Muscle of leg (tissue), 11 donors: ENCODE data around the gene CERS6. TPM values are rescaled to one million over a fixed set of nuclear protein-coding genes. Genes with fewer than 3 reads are reported as not detected.

Source experiments
- DNase-seq: peaks from one replicate; pipeline ENCODE4 v3.0.0; 2013
- H3K27ac ChIP-seq: one replicate; pipeline ENCODE4 v1.5.1; 2013; ENCODE audit warnings: mild to moderate bottlenecking, low read length, control low read depth
- H3K27me3 ChIP-seq: one replicate; pipeline ENCODE4 v1.6.1; 2013; ENCODE audit warnings: low read length; ENCODE audit not compliant: control insufficient read depth, insufficient read depth
- H3K36me3 ChIP-seq: one replicate; pipeline ENCODE4 v1.6.1; 2013; ENCODE audit warnings: low read length; ENCODE audit not compliant: control insufficient read depth, insufficient read depth
- H3K4me1 ChIP-seq: one replicate; pipeline ENCODE4 v1.6.1; 2013; ENCODE audit warnings: low read length; ENCODE audit not compliant: control insufficient read depth, insufficient read depth
- H3K4me3 ChIP-seq: one replicate; pipeline ENCODE4 v1.5.1; 2013; ENCODE audit warnings: low read length, control low read depth
- H3K9me3 ChIP-seq: replicated peaks from 2 replicates; pipeline ENCODE4 v1.6.1; 2013; ENCODE audit warnings: low read depth, low read length; ENCODE audit not compliant: control insufficient read depth
- WGBS: methylation state at CpG from one replicate; pipeline ENCODE4 v1.1.5; 2013; ENCODE audit warnings: missing lambda C conversion rate; ENCODE audit not compliant: insufficient coverage; 5-methylcytosine and 5-hydroxymethylcytosine counted together
- polyA plus RNA-seq, 8 donors: library from polyadenylated mRNA; unstranded; fragments of 120-200 nt; gene quantifications; one replicate each; pipeline versions ENCODE4 v1.2.1 to v1.2.3, GENCODE V29; 2013; ENCODE audit warnings: inconsistent platforms in 1 of 8, low replicate concordance in 1 of 8; ENCODE audit not compliant: insufficient read length in 8 of 8, insufficient read depth in 1 of 8
- total RNA-seq: library from RNA; stranded (reverse); fragments of 120-200 nt; gene quantifications from one replicate; pipeline ENCODE4 v1.2.4, GENCODE V29; 2013

Gene CERS6
- total and polyA plus RNA-seq, 9 donors, result 21.2 to 54.4 (median 39.0) TPM

DNA sequence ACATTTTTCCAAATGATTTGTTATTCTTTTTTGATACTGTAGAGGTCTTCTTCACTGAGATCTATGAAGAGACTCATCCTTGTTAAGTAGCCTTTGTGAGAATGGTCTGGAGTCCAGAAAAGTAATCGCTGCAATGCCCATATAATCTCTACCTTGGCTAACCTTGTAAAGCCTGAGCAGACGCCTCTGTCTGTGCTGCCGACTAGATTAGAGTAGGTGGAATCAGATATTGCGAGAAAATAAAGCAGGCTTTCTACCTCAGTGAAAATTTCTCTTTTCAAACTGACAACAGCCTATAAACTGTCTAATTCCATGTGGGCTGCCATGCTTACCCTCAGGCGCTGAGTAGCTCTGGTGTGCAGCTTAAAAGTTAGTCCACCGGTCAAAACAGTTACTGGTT is 17.5 kb upstream of the CERS6 start:
- Histone ChIP-seq H3K9me3 (no peaks in the 10 kb centered on the region), H3K4me1 (peaks cover 3% of the 10 kb centered on the region), H3K36me3 (no peaks in the 10 kb centered on the region), H3K4me3 (no peak overlapping the region), H3K27ac (no peak overlapping the region), H3K27me3 (no peaks in the 10 kb centered on the region)
- WGBS, result no CpG with 5 or more reads among the region's 6 CpGs
- DNase-seq, result no peak

DNA sequence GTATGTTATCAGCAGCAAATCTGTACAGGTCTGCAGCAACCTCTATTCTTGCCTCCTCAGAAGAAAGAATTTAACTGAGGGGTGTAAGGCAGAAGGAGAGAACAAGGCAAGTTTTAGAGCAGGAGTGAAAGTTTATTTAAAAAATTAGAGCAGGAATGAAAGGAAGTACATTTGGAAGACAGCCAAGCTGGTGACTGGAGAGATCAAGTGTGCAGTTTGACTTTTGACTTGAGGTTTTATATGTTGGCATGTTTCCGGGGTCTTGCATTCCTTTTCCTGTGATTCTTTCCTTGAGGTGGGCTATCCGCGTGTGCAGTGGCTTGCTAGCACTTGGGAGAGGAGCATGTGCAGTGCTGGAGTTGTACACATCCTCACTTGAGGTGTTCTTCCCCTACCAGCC is 16.5 kb upstream of the CERS6 start:
- H3K27me3 ChIP-seq, result no peaks in the 10 kb centered on the region
- H3K4me1 ChIP-seq, result peaks cover 2% of the 10 kb centered on the region
- no peaks in the 10 kb centered on the region for H3K9me3 ChIP-seq
- WGBS, result 61% methylated on average over 2 of the region's 3 CpGs
- DNase-seq, result no peak
- no peak overlapping the region for H3K27ac ChIP-seq
- H3K4me3 ChIP-seq, result no peak overlapping the region
- H3K36me3 ChIP-seq, result no peaks in the 10 kb centered on the region

DNA sequence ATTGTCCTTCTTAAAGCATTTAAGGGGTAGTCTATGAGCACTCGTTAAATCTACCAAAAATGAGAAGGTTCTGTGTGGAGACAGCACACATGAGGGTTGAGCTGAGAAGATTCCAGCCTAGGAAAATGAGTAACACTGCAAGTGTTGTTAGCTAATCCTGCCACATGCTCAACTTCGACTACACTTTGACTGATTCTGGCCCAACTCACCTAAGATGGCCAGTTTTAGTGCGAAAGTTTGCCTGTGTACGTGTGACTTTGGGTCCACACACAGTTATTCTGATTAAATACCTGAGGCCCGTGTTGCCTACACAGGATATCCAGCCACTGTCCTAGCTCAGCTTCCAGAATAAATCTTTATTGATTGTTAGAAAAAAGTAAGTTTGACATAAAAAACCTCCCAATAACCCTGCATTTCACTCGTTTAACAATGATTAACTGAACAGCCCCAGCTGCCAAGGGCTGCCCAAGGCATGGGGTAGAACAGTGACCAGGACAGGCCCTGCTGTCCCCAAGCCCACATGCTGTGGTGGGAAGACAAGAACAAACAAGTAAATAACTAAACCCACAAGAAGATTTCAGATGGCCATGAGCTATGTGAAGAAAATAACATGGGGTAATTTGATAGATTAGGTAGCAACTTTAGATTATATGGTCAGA is 14.7 kb upstream of the CERS6 start:
- H3K4me3 ChIP-seq, result no peak overlapping the region
- H3K9me3 ChIP-seq, result peaks cover 2% of the 10 kb centered on the region
- H3K27me3 ChIP-seq, result no peaks in the 10 kb centered on the region
- no peaks in the 10 kb centered on the region for H3K36me3 ChIP-seq
- 96% methylated on average over 3 of the region's 6 CpGs for WGBS
- H3K4me1 ChIP-seq, result peaks cover 2% of the 10 kb centered on the region
- no peak for DNase-seq
- H3K27ac ChIP-seq, result no peak overlapping the region

DNA sequence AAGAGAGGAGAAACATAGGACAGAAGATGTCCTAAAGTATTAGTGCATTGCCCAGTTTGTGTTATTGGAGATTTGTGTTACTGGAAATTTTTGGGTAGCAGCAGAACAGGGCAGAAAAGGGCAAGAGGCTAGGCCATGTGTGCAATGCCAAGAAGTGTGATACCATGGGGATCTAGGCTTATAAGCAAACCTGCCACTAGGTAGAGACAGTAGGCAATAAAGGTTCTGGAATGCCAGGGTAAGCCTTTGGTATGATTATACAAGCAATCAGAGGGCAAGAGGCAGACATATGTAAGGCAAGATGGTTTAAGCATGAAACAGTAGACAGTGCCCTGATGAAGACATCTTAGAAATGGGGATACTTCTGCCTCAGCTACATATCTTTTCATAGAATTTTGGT is 12.3 kb upstream of the CERS6 start:
- H3K27ac ChIP-seq, result no peak overlapping the region
- no peak overlapping the region for H3K4me3 ChIP-seq
- no peaks in the 10 kb centered on the region for H3K27me3 ChIP-seq
- H3K36me3 ChIP-seq, result no peaks in the 10 kb centered on the region
- H3K4me1 ChIP-seq, result peaks cover 2% of the 10 kb centered on the region
- H3K9me3 ChIP-seq, result peaks cover 2% of the 10 kb centered on the region
- no peak for DNase-seq

DNA sequence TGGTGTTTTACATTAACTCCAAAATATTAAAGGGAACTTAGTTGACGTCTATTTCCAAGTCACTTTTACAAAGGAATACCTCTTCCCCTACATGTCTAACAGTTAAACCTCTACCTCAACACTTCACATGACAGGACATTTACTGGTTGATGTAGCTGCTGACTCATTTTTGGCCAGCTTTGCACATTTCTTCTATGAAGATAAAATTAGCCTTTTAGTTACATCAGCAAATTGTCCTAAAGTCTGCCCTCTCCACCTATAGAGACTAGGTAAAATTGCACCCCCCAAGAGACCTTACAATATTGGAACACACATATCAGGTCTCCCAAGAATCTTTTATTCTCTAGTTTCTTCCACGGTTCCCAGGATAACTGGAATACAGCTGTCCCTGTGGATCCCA is 10.1 kb upstream of the CERS6 start:
- H3K36me3 ChIP-seq, result no peaks in the 10 kb centered on the region
- no peak overlapping the region for H3K27ac ChIP-seq
- H3K27me3 ChIP-seq, result no peaks in the 10 kb centered on the region
- peaks cover 2% of the 10 kb centered on the region for H3K9me3 ChIP-seq
- no peaks in the 10 kb centered on the region for H3K4me1 ChIP-seq
- no peak overlapping the region for H3K4me3 ChIP-seq
- DNase-seq, result no peak
- WGBS, result 95% methylated on average over 2 of the region's 2 CpGs

DNA sequence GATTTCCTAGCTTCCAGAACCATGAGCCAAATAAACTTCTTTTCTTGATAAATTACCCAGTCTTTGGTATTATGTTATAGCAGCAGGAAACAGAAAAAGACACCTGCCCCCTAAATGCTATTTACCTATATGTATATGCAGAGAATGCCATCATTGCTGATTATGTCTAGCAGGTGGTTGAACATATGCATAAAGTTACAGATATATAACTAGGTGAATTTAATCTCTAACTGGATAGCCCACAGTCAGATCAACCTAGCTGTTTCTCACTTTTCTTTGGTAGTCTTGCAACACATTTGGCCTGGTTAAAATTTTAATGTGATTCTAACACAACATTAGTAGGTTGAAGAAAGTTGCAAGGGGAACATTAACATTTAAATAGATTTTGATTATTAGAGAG is 7.1 kb upstream of the CERS6 start:
- no peak for DNase-seq
- no peak overlapping the region for H3K27ac ChIP-seq
- no peak overlapping the region for H3K4me3 ChIP-seq
- no peaks in the 10 kb centered on the region for H3K36me3 ChIP-seq
- H3K27me3 ChIP-seq, result no peaks in the 10 kb centered on the region
- H3K4me1 ChIP-seq, result no peaks in the 10 kb centered on the region
- peaks cover 2% of the 10 kb centered on the region for H3K9me3 ChIP-seq

DNA sequence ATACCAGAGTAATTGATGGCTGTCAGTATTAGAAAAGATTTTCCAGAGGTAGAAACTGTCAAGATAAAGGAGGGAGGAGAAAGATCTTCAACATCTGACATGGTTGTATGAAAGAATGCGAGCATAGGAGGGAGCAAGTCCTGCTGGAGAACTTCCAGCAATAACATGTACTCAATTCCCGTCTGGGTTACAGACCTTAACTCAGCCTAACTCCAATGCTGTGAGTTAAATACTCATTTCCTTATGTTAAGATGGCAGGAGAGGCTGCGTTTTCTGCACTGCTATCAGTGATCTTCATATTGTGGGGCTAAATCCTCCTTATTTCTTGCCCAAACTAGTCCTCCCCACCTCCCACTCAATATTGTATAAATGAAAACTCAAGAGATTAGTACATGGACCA is 6.7 kb upstream of the CERS6 start:
- H3K4me3 ChIP-seq, result no peak overlapping the region
- H3K36me3 ChIP-seq, result no peaks in the 10 kb centered on the region
- H3K9me3 ChIP-seq, result peaks cover 2% of the 10 kb centered on the region
- no CpG with 5 or more reads among the region's 3 CpGs for WGBS
- no peak for DNase-seq
- H3K27me3 ChIP-seq, result no peaks in the 10 kb centered on the region
- no peak overlapping the region for H3K27ac ChIP-seq
- no peaks in the 10 kb centered on the region for H3K4me1 ChIP-seq

DNA sequence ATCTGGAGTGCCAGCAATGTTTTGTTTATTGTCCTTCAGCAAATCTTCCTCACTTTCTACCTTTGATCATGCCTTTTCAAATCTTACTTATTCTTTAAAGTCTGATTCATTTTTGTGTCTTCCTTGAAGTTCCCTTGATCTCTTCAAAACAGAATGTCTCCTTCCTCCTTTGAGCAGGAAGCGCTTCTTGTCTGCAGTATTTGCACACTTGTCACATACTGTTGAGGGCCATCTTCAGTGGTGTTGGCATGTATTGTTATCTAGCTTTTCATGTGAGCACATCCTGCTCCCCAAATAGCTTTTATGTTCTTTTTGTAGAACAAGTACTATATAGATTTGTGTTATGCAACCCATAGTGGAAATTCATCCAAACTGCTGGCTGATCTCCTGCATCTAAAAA is 5.9 kb upstream of the CERS6 start:
- Histone ChIP-seq H3K27ac (no peak overlapping the region), H3K36me3 (no peaks in the 10 kb centered on the region), H3K4me1 (peaks cover under 1% of the 10 kb centered on the region), H3K9me3 (peaks cover 4% of the 10 kb centered on the region), H3K4me3 (no peak overlapping the region), H3K27me3 (no peaks in the 10 kb centered on the region)
- WGBS, result no CpG with 5 or more reads among the region's 1 CpG
- no peak for DNase-seq

DNA sequence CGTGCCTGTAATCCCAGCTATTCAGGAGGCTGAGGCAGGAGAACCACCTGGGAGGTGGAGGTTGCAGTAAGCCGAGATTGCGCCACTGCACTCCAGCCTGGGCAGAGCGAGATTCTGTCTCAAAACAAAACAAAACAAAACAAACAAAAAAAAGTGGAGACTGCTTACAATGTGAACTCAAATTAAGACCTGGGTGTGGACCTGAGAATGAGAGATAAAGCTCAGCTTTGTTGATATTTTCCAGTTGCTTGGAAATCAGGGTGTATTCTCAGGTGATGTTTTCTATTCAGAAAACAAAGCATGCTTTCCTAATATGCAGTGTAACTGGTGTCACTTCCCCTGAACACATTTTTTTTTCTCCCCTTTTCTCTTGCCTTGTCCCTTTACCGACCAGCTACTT is 5.3 kb upstream of the CERS6 start:
- no peak for DNase-seq
- no peaks in the 10 kb centered on the region for H3K27me3 ChIP-seq
- no peak overlapping the region for H3K4me3 ChIP-seq
- peaks cover 2% of the 10 kb centered on the region for H3K9me3 ChIP-seq
- no peaks in the 10 kb centered on the region for H3K36me3 ChIP-seq
- H3K4me1 ChIP-seq, result peaks cover 6% of the 10 kb centered on the region
- no peak overlapping the region for H3K27ac ChIP-seq
- WGBS, result no CpG with 5 or more reads among the region's 5 CpGs

DNA sequence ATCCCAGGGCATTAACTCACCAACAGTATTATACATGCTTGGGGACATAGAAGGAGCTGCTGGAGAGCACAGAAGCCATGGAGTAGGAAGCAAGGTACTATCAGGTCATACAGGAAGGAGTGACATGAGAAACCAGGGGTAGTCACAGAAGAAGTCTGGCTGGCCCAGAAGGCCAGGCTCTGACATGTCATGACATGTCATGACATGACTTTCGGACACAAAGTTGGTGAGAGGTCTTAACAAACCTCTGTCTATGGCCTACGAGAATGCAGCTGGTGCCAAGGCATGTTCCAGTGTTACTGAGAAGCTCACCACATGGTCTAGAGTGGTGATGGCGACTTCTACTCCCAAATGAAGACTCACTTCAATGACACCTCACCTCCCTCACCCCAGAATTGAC is 3.3 kb upstream of the CERS6 start:
- Histone ChIP-seq H3K36me3 (no peaks in the 10 kb centered on the region), H3K27ac (no peak overlapping the region), H3K4me1 (peaks cover 10% of the 10 kb centered on the region), H3K4me3 (no peak overlapping the region), H3K27me3 (no peaks in the 10 kb centered on the region), H3K9me3 (peaks cover 2% of the 10 kb centered on the region)
- DNase-seq, result no peak
- WGBS, result 100% methylated on average over 3 of the region's 3 CpGs

DNA sequence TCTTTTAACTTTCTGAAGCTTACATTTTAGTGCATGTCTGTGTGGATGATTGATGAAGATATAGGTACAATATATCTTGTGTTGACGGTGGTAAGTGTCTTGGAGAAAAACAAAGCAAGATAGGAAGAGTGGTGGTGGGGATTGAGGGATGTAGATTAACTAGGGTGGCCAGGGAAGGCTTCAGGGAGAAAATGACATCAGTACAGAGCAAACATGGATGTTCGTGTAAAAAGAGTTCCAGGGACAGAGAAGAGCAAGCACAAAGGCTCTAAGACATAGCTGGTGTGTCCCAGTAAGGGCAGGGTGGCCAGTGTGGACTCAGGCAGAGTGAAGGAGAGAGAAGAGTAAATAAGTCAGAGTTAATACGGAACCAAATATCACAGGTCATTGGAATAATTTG is 2.7 kb upstream of the CERS6 start:
- 97% methylated on average over 3 of the region's 3 CpGs for WGBS

More for the DNA sequence above, 2.7 kb upstream of the CERS6 start:
- Histone ChIP-seq H3K4me3 (no peak overlapping the region), H3K4me1 (peaks cover 10% of the 10 kb centered on the region), H3K27ac (no peak overlapping the region), H3K36me3 (no peaks in the 10 kb centered on the region), H3K27me3 (no peaks in the 10 kb centered on the region), H3K9me3 (peaks cover 2% of the 10 kb centered on the region)
- DNase-seq, result no peak
